Measurements from ENCODE around the gene ADAM30.
"Not testable (repeated sequence)": the region's sequence is repeated elsewhere in the genome, so short reads cannot be mapped to it uniquely, and the experiment has no call there.

The ADAM30 gene

DNA sequence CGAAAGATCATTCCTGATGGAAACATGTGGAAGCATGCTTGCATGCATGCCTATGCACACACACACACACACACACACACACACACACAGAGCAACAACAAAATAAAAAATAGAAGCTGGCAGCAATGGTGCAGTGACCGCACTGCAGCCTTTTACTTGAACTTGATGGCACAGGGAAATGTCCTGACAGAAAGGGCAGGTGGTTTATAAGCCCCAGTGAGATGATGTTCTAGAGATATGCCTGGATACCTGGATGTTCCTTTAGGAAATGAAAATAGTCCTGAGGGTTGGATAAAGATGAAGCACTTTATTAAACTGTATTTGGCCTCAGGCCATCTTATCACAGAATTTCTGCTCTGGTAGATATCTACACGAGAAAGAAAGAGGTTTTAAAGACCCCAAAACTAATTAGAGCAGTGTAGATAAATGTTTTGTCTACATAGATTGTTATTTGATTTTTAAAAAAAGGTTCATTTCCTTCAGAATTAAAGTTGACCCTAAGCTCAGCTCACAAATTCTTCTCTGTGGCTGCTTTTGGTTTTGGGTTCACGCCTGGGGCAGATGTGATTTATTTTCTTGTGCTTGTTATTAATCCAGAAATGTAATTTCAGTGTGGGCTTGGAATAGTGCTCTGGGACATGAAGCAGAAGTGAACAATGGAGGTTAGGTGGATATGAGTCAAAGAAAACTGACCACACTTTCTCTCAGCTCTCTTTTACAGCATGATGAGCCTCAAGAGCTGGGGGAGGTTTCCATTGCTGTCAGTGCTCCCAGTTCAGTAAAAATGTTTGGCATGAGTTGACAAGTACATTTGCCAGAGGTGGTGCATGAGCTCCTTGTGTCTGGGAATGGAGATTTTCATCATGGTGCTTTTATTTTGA lies 22.9 kb downstream of the ADAM30 start:
- peak; percentile 71 for DNase-seq

DNA sequence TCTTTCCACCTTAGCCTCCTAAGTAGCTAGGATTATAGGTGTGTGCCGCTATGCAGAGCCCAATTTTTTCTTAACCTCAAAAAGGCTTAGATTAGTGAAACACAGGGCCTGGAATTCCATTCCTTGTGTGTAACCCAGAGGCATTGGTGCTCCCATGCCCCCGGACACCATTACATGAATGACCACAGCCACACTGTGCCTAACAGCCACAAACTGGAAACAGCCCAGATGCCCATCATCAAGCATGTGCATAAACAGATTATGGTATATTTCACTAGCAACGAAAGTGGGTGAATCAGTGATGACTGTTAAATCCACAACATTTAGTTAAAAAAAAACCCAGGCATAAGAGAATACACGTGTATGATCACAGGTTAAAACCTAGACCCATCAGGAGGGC lies 24.4 kb downstream of the ADAM30 start:
- peak; percentile 25 for DNase-seq

GRCh38 chr1:119870917-119871596 lies 25.3 kb downstream of the ADAM30 start:
- DNase-seq, result peak; percentile 78

GRCh38 chr1:119869995-119870394 lies 26.3 kb downstream of the ADAM30 start:
- no peak for DNase-seq

DNA sequence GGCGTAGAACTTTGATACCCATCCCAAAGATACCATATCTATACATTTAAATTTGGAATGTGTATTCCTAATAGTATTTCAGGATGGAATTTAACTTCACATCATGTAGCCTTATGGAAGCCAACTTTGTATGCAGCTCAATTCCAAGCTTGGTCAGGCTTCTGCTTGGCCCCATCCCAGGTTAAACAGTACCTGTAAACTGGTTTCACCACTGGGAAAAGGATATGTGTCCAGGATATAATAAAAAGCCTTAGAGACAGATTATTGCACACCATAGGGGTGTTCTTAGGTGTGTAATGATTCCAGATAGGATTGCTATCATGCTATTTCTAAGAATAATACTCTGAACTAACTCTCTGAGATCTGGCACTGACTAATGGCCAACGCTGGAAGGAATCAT lies 28.1 kb downstream of the ADAM30 start:
- no peak for DNase-seq

DNA sequence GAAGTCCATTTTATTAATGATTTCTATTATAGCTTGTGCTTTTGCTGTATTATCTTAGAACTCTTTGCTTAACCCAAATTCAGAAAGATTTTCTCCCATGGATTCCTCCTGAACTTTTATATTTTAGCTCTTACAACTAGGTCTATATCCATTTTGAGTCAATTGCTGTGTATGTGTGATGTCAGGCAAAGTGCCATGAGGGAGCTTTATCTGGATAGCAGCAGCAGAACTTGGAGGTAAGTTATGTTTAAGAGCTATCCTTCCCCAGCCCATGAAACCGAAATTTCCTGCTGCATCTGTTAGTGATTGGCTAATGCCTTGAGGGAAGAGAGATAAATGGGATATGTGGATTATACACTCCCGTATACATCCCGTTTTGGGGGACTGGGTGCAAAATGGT lies 29.9 kb downstream of the ADAM30 start:
- no peak for DNase-seq

DNA sequence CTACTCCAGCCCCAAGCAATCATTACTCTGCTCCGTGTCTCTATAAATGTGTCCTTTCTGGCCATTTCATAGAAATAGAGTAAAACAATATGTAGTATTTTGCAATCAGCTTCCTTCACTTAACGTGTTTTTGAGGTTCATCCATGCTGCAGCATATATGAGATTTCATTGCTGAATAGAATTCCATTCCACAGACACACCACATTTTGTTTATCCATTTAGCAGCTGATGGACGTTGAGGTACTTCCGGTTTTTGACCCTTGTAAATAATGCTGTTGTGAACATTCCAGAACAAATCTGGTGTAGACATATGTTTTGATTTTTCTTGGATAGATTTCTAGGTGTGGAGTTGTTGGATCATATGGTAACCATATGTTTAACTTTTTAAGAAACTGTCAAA lies 30.7 kb downstream of the ADAM30 start:
- DNase-seq, result peak; percentile 18

- DNase-seq, result peak; percentile 12
Measured at GRCh38 chr1:119862276-119862675, 34.0 kb downstream of the ADAM30 start.

DNA sequence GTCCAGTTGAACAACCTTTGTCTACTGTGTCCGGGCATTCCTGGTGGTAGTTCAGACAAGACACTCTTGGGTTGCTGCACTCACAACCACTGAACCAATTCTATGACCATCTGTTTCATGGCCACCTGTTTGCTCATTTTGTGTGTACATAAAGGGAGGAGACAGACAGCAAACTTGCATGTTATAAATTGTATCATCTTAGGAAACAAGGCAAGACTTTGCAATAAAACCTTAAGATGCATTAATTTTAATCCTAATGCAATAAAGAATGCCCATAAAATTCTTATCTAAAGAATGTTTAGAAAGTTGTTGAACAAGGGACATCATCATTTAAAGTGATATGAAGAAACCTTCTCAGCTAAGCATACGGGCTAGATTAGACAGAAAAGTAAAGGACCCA lies 34.8 kb downstream of the ADAM30 start:
- DNase-seq, result no peak

GRCh38 chr1:119859647-119860046 lies 36.7 kb downstream of the ADAM30 start:
- DNase-seq, result peak; percentile 82

- not testable (repeated sequence) for DNase-seq
Measured at GRCh38 chr1:119858556-119859214, 37.6 kb downstream of the ADAM30 start.

- no peak for DNase-seq
Measured at GRCh38 chr1:119858126-119858525, 38.2 kb downstream of the ADAM30 start.

- no peak for DNase-seq
Measured at GRCh38 chr1:119853155-119853554, 43.2 kb downstream of the ADAM30 start.

- not testable (repeated sequence) for DNase-seq
Measured at GRCh38 chr1:119844206-119844605, 52.1 kb downstream of the ADAM30 start.
